ENCODE results near the gene NCK1. TPM values are rescaled to one million over a fixed set of nuclear protein-coding genes. Genes with fewer than 3 reads are reported as not detected.

Gene NCK1
- total RNA-seq, 4 donors from 2014 or later = 48.4 to 85.3 (median 60.2) TPM

DNA sequence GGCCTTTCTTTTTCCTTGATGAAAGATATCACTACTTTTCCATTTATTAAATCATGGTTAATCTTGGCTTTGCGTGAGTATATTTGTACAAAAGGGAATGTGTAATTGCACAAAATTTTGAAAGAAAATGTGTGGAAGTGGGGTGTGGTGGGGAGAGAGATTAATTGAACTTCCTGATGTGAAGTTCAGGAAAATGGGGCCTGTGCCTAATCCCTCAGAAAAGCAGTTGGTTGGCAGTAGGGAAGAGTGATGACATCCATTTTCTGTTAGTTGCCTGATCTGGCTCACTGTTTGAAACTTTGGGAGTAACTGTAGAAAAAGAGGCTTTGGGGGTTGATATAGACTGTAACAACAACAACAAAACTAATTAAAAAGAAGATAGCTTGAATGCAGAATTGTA lies 85.0 kb downstream of the NCK1 start:
- Histone ChIP-seq H3K36me3 (no peaks in the 10 kb centered on the region), H3K27ac (no peak overlapping the region), H3K4me3 (no peak overlapping the region), H3K9me3 (no peaks in the 10 kb centered on the region), H3K27me3 (no peaks in the 10 kb centered on the region), H3K4me1 (no peaks in the 10 kb centered on the region)
- TF ChIP-seq, protein P1, sequence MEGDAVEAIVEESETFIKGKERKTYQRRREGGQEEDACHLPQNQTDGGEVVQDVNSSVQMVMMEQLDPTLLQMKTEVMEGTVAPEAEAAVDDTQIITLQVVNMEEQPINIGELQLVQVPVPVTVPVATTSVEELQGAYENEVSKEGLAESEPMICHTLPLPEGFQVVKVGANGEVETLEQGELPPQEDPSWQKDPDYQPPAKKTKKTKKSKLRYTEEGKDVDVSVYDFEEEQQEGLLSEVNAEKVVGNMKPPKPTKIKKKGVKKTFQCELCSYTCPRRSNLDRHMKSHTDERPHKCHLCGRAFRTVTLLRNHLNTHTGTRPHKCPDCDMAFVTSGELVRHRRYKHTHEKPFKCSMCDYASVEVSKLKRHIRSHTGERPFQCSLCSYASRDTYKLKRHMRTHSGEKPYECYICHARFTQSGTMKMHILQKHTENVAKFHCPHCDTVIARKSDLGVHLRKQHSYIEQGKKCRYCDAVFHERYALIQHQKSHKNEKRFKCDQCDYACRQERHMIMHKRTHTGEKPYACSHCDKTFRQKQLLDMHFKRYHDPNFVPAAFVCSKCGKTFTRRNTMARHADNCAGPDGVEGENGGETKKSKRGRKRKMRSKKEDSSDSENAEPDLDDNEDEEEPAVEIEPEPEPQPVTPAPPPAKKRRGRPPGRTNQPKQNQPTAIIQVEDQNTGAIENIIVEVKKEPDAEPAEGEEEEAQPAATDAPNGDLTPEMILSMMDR (IDR thresholded peaks at IDR 0.05) = no peak
- TF ChIP-seq POLR2A (IDR thresholded peaks at IDR 0.05) = no peak
- intact Hi-C loops (cut with DNase I; ENCODE audit: low total_unique reads) = no loop called here
- no peak for DNase-seq

DNA sequence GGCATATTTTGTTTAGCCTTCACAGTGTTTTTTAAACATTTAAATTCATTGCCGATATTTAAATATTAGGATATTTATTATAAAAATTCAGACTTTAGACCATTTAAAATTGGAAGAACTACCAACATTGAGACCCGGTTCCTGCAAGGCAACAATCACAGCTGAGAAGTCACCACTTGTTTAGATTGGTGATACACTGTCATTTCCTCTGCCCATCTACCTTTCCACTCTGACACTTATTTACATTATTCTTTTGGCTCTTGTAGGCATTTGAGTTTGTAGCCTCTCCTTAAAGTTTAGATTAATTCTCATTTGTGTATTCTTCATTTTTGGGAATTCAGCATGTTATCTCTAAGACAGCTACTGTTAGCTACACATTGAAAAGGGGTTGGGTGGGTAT lies 85.5 kb downstream of the NCK1 start:
- H3K4me1 ChIP-seq = no peaks in the 10 kb centered on the region
- no peaks in the 10 kb centered on the region for H3K36me3 ChIP-seq
- intact Hi-C loops (cut with DNase I; ENCODE audit: low total_unique reads) = no loop called here
- H3K27me3 ChIP-seq = no peaks in the 10 kb centered on the region
- no peak for TF ChIP-seq POLR2A (IDR thresholded peaks at IDR 0.05)
- TF ChIP-seq, protein P1 (IDR thresholded peaks at IDR 0.05) = no peak
- no peaks in the 10 kb centered on the region for H3K9me3 ChIP-seq
- no peak overlapping the region for H3K4me3 ChIP-seq
- no peak overlapping the region for H3K27ac ChIP-seq
- DNase-seq = no peak

DNA sequence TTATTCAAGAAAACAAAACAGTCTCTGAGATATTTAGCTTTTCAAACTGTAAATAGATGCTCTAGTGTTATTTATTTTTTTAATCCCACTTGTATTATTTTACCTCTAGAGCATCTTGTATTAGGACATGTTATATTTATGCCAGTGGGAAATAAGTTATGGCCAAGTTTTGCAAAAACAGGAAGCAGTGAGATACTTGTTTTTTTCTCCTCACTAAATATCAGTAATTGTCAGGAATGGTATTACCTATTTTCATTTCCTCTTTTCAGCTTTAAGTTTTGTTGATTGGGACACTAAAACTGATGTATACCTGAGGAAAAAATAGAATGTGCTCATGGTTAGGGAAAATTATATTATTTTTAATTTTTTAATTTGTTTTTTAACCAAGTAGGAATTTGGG lies 87.1 kb downstream of the NCK1 start:
- Histone ChIP-seq H3K9me3 (no peaks in the 10 kb centered on the region), H3K4me1 (no peaks in the 10 kb centered on the region), H3K27ac (no peak overlapping the region), H3K4me3 (no peak overlapping the region), H3K36me3 (no peaks in the 10 kb centered on the region), H3K27me3 (no peaks in the 10 kb centered on the region)
- DNase-seq = no peak
- TF ChIP-seq POLR2A (IDR thresholded peaks at IDR 0.05) = no peak
- TF ChIP-seq, protein P1 (IDR thresholded peaks at IDR 0.05) = no peak
- intact Hi-C loops (cut with DNase I; ENCODE audit: low total_unique reads) = no loop called here

DNA sequence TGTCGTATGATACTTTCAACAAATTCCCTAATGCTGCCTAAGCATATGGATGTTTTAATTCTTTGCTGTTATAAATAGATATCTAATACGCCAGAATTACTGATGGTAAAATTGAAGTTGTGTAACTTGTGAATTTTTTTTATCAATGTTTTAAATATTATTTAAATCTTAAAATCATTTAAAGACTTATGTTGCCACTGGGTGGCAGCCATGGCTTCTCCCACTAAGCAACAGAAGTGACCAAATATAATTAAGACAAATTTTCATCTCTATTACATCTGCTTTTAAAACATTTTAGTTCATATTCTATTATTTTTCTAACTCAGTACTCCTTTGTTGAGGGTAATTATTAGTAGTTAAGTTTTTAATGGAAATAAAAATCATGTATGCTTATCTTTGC lies 87.7 kb downstream of the NCK1 start:
- H3K4me1 ChIP-seq = no peaks in the 10 kb centered on the region

DNA sequence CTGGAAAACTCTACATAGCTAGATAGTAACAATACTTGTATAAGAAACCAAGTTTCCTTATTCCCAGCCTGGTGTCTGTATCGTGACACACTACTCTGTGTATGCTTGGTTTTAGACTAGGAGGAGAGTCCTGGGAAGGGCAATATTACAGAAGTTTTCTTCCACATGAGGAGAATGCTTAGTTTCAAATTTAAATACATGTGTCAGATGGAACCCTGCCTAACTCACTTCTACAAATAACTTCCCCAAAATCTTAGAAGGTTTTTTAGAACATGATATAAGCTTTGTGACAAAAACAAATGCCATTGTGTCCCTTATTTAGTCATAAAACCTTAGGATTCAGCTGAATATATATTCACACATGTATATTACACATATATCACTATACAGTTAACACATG lies 88.6 kb downstream of the NCK1 start:
- no peak overlapping the region for H3K27ac ChIP-seq

More for the DNA sequence above, 87.7 kb downstream of the NCK1 start:
- Histone ChIP-seq H3K27me3 (no peaks in the 10 kb centered on the region), H3K4me3 (no peak overlapping the region), H3K27ac (no peak overlapping the region), H3K36me3 (no peaks in the 10 kb centered on the region), H3K9me3 (no peaks in the 10 kb centered on the region)
- DNase-seq = no peak
- intact Hi-C loops (cut with DNase I; ENCODE audit: low total_unique reads) = no loop called here
- TF ChIP-seq, protein P1 (IDR thresholded peaks at IDR 0.05) = no peak
- TF ChIP-seq POLR2A (IDR thresholded peaks at IDR 0.05) = no peak

More for the DNA sequence above, 88.6 kb downstream of the NCK1 start:
- Histone ChIP-seq H3K9me3 (no peaks in the 10 kb centered on the region), H3K4me1 (no peaks in the 10 kb centered on the region), H3K36me3 (no peaks in the 10 kb centered on the region), H3K27me3 (no peaks in the 10 kb centered on the region), H3K4me3 (no peak overlapping the region)
- no peak for TF ChIP-seq POLR2A (IDR thresholded peaks at IDR 0.05)
- TF ChIP-seq, protein P1 (IDR thresholded peaks at IDR 0.05) = no peak
- intact Hi-C loops (cut with DNase I; ENCODE audit: low total_unique reads) = no loop called here
- DNase-seq = no peak

All from uterus (tissue), 4 donors.